Measurements from ENCODE around the gene TGFBR2.

DNA sequence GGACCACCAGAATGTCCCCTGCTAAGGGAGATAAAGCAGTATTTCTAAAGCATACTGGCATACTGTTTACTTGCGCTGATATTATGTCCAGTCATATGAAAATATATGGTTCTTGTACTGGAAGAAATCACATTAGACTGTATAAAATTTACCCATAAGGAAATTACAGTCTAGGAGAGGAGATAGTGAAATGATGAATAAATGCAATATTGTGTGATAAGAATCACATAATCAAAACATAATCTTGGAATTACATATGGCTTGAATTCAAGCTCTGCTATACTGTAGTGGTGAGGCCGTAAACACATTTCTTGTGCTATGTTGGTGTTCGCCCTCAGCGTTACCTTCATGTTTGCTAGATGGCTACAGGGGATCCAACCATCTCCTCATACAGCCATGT is 20.7 kb upstream of the TGFBR2 start:
- TF ChIP-seq, protein P1, sequence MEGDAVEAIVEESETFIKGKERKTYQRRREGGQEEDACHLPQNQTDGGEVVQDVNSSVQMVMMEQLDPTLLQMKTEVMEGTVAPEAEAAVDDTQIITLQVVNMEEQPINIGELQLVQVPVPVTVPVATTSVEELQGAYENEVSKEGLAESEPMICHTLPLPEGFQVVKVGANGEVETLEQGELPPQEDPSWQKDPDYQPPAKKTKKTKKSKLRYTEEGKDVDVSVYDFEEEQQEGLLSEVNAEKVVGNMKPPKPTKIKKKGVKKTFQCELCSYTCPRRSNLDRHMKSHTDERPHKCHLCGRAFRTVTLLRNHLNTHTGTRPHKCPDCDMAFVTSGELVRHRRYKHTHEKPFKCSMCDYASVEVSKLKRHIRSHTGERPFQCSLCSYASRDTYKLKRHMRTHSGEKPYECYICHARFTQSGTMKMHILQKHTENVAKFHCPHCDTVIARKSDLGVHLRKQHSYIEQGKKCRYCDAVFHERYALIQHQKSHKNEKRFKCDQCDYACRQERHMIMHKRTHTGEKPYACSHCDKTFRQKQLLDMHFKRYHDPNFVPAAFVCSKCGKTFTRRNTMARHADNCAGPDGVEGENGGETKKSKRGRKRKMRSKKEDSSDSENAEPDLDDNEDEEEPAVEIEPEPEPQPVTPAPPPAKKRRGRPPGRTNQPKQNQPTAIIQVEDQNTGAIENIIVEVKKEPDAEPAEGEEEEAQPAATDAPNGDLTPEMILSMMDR (IDR thresholded peaks at IDR 0.05), result no peak
- TF ChIP-seq POLR2A (IDR thresholded peaks at IDR 0.05) (no peak), POLR2AphosphoS5 (IDR thresholded peaks at IDR 0.05) (no peak)
